Activated CD8-positive, alpha-beta memory T cell treated with anti-CD3 and anti-CD28 coated beads, Interleukin-2, amount 50 U/mL, for 48 hours (primary cell): ENCODE data around the gene MAP2K5.

Source experiments
- DNase-seq: peaks from one replicate; pipeline ENCODE4 v3.0.0-alpha.2; 2020

Gene MAP2K5

DNA sequence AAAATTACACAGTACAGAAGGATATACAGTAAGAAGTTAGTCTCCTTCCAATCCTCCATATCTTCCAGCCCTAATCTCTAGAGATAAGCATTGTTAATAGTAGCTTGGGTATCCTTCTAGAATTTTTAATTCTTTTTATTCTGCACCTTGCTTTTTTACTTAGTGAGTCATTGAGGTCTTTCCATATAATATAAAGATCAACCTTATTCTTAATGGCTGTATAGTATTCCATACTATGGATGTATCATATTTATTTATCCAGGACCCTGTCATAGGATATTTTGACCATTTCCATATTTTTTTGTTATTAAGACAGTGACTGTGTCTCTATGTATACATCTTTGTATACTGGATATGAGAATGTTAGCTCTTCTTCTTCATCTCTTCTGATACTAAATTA is 246.5 kb downstream of the MAP2K5 start:
- no peak for DNase-seq

DNA sequence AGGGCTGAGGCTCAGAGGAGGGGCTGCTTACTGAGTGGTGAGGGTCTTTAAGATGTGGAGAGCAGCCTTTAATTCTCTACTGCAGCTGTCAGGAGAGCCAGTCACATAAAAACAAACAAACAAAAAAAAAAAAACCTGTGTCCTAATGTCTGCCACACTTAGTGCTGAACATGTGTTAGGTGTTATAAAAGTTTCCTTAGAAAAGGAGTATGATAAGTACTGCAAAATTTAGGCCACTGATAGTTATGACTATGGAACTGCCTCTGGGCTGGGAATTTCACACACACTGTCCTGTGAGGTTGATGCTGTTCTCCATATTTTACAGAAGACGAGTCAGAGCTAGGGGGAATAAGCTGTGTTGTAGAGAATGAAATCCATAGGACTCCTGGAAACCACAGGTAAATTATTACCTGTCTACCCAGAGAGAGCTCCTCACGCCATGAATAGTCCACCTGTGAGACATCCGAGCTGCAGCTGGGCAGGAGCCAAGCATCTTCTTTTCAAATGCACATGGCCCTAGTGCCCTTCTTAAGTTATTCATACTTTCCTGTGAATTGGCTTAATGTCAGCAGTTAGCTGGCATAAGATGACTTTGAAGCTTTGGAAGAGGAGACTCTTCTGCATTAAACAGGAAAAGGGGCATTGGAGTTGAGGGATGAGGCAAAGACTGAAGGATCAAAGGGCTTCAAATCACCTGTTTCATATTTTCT is 248.3 kb downstream of the MAP2K5 start:
- DNase-seq: no peak

DNA sequence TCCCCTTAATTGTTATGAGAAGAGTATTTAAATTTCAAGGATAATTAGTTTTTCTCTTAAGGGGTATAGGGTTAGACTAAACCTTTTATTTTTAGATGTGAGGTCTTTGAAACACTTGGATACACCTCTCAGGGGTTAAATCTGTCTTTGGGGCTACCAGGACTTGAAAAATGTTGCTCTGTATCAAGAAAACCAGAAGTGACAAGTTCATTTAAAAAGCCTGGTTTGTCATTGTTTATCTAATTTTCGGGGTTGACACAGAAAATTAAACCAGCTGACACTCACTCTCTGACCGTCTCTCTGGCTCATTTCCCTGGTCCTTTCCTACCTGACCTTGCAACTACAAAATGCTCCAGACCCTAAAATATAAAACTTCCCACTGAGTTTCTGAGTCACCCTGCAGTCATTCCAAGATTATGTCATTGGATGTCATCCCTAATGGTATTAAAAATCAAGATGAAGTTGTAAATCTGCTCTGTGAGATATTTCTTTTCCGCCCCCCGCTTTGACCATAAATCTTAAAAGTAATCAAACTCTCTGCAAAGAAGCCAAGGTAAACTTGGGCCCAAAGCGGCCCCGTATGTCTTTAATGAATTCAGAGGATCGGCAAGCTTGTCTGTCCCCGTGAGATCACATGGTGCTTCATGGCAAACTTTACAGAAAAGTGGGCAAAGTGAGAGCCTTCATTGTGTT is 249.9 kb downstream of the MAP2K5 start:
- DNase-seq: no peak

DNA sequence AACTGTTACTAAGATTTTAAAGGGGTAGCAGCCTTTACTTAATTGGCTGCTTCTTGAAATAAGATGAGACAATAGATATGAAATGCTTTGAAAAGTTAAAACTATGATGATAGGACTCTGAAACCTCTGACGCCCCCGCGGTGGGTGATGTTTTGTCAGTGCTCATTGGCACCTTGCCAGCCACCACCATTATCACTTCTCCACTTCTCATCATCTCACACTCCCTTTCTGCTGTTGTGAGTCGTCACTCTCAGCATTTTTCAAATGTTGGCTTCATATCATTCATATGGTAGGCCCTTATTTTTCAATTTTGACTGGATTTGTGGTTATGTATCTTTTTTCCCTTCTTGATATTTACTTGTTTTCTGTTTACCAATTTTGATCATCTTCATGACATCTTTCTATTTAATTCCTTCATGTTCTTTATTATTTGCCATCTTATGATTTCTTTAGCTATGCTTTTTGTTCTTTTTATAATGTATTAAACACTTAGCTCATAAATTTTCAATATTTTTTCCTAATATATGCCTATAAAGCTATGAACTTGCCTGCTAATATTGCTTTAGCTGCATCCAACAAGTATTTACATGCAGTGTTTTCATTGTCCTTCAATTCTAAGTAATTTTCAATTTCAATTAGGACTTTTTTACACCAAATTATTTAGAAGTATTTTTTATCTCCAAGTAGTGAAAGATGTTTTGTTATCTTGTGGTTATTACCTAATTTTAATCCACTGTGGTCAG is 252.5 kb downstream of the MAP2K5 start:
- DNase-seq: peak; percentile 80

DNA sequence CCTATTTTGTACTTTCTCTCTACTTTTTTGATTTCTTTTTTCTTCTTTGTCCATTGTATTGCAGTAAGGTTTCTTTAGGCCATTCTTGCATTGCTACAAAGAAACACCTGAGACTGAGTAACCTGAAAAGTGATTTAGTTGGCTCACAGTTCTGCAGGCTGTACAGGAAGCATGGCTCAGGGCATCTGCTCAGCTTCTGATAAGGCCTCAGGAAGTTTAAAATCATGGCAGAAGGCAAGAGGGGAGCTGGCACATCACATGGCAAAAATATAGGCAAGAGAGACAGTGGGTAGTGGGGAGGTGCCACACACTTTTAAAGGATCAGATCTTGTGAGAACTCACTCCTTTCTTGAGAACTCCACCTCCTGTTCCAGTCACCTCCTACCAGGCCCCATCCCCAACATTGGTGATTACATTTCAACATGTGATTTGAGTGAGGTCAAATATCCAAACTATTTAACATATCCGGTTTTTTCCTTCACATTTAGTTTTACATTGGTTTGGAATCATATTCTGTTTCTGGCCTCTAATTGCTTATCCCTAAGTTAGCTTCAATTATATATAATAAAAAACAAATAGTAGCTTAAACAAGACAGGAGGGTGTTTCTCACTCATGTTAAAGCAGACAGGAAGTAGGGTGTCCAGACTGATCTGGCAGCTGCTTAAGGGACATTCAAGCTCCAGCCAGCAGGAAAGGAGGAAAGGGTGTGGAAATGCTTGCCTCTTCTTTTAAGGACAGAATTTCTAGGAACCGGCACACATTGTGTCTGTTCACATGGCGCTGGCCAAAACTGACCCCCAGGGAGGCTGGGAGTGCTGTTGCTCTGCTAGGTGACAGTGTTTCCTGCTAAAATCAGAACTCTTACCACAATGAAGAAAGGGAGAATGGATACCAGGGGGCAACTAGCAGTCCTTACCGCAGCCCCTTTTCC is 254.0 kb downstream of the MAP2K5 start:
- DNase-seq: no peak

DNA sequence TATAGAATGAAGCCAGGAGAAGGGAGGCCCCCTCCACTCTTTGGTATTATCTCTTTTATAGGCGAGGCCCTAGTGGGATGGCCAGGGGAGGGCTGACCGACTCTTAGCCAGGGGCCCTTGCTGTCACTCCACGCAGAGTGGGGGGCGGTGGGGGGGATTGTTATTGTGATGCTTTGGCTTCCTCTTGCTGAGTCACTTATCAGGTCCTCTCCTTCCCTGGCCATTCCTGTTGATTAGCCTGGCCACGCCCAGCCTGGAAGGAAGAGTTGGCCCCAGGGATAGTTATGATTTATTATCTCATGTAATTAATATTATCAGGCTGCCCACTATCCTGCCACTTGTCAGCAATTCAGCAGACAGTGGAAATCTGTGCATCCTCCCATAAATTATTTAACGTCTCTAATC is 257.3 kb downstream of the MAP2K5 start:
- DNase-seq: no peak

DNA sequence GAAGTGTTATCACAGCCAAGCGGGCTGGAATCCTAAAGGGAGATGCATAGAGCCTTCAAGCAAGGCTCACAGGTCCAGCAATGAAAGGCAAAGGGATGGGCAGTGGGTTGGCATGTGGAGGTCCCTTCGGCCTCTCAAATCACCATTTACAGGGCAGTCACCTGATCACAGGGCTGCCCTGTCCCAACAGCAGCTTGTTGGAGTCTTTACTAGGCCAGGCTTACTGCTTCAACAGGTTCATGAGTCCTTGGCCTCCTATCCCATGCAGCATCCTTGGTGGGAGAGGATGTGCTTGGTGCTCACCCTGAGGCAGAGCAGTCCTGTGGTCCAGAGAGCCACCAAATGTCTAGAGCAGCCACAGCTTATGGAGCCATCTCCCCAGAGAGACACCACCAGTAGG is 258.6 kb downstream of the MAP2K5 start:
- DNase-seq: no peak

DNA sequence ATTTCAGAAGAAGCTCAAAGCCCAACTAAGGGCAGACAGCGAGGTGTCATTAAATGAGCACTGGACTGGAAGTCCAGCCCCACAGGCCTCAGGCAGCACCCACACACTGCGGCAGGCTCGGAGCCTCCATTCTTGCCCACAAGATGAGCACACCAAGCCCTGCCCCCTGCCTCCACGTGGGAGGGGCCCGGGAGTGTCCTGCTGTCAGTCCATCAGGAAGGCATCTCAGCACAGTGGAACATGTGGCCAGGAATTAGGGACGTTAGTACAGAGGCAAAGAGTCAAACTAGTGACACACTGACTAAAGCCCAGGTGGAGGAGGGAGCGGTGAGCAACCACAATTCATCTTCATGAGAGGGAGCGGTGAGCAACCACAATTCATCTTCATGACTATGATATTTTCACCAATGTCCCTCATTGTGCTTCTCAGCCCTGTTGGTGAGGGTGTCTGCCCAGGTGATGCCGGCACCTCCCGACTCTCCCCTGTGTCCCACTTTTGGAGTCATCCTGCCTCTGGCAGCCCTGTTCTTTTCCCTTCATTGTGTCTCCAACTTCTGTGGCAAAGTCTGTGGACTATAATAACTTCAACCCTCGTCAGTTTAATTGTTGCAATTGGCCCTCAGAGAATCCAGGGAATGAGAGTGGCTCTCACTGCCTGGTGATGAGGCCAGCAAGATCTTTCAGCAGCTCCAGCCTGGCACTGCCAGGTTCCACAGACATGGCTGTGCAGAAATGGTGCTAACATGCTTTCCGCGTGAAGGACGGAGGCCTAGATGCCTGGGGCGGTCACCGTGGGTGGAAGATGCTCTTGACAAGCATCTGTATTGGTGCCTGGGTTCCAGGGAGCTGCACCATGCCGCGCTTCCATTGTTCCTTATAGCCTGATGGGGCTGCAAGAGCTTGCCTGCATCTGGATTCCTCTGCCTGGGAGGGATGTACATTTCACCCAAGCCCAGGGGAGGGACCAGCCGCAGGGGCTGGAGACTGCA is 259.7 kb downstream of the MAP2K5 start:
- no peak for DNase-seq

DNA sequence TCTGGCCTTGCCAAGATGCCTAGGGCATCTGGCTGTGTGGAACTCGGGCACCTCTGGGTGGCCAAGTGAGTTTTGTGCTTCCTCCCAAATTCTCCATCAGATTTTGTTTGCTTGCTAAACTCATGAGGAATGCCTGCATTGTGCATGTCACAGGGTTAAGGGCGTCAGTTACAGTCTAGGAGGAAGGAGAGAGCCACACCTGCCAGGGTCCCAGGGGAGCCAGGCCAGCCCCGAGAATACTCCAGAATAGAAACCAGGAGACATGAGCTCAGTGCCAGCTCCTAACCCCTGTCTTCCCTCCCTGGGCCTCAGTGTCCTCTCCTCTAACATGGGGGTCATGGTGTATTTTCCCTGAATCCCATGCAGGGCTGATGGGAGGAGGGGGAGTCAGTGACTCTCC is 260.8 kb downstream of the MAP2K5 start:
- DNase-seq: no peak

DNA sequence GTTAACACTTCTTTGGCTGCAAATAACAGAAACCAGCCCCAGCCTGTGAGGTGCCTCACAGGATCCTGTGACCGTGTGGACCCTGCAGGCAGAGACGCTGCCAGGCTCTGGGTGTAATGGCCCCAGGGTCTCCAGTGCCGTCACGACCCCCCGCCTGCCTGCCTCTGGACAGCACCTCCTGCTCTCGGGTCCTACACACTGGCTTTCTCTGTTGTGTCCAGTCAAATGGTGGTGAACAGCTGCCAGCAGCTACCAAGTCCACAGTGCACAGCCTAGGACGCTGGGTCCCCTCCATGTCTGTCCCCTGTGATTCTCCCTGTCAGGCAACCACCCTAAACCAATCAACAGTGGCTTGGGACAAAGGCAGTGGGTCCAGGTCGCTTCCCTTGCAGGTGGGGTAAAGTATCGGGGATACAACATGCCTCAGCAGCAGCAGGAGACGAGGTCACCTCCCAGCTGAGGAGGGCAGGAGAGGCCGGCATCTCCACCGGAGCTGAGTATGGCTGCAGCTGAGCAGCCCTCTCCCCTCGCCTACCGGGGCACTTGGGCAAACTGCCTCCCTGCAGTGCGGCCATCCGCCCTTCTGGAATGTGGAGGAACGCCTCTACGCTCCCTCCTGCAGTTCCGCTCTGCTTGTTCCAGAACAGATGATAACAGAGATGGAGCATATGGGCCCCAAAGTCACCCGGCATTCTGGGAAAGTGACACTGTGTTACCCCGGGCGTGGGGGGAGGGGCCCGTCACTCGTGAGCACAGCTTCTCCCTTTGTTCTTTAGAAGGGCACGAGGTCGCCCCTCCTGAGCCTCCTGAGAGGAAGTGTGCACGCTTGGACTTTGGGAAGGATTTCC is 261.7 kb downstream of the MAP2K5 start:
- no peak for DNase-seq

DNA sequence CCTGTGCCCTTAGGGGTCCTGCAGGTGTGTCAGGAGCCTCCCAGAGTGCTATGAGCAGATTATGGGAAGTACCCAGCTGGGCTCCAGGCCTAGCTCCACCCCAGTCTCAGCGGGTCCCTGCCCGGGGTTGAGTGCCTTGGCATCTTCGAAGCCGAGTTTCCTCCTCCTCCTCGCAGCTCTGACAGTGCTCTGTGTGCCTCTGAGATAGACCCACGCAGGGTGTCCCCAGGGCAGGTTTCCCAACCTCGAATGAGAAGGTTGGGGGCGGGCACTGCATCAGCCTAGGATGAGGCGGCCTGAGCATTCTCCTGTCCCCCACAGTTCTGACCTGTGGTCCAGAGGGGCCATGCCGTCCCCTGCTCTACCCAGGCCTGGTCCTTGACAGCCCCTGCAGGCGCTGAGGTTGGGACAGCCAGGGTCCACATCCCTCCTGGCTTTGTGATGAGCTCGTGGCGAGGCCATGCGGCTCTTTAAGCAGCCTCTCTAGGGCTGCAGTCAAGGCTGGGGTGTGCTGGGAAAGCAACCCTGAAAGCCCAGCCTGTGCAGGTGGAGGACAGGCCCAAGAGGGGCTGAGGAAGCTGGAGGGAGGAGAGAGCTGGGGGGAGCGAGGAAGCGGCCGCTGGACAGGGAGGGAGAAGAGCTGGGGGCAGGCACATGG is 262.6 kb downstream of the MAP2K5 start:
- no peak for DNase-seq

DNA sequence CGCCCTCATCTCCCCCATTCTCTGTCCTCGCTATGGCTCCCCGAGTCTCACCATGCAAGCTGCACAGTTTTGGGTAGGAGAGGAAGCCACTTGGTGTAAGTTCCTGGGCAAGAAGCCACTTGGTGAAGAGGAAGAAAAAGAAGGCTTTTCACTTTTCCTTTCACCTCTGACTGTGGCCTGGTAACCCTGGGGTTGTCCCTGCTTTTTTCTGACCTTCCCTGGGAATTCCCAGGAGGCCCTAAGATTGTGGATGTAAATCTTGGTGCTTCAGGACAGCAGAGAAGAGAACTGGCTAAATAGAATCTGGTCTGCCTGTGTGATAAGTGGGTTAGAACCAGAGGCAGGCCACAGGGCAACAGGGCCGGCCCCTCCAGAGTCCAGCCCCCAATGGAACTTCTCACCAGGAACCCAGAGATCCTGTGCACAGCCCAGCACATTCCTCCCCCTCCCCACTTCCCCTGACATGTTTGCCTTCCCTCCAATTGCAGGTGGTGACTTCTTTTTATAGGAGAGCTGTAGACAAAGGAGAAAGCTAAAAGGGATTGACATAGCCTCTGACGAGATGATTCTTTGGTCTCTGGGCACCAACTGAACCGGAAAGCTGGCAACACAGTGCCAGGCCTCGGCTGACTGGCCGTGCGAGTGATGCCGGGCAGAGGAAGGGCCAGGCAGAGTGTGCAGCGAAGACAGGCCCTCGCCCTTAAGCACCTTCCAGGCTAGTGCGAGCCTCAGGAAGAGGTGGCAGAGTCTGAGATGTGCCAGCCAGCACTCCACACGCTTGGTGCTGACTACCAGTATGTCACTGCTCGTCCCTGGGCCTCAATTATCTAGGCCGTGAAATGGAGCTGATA is 263.4 kb downstream of the MAP2K5 start:
- no peak for DNase-seq

DNA sequence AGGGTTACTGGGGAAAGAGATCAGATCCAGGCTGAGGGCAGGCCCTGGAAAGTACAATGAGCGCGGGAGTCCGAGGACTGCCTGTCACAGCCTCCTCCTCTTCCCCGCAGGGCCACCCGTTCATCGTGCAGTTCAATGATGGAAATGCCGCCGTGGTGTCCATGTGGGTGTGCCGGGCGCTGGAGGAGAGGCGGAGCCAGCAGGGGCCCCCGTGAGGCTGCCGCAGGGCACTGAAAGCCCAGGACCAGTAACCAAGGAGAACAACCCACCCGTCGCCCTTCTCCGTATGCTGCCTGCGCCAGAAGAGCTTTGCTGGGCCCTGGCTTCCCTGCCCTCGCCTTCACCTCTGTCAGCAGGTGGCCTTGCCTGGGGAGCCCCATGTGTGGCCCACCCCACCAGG is 264.0 kb downstream of the MAP2K5 start:
- DNase-seq: no peak

DNA sequence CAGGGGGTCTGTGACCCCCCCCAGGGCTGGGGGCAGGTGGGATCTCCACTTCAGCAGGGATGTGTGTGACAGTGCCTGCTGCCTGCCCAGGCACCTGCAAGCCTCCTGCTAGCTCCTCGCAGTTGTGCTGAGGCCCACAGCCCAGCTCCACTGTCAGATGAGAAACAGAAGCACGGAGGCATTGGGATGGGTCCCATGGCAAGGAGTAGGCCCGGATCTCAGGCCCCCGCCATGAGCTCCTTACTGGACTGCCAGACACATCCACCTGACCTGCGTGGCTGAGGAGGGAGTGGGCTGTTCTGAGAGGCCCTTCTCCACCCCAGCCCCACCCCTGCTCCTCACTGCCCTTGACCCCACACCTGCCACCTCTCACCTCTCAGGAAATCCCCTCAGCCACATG is 264.6 kb downstream of the MAP2K5 start:
- peak; percentile 18 for DNase-seq

DNA sequence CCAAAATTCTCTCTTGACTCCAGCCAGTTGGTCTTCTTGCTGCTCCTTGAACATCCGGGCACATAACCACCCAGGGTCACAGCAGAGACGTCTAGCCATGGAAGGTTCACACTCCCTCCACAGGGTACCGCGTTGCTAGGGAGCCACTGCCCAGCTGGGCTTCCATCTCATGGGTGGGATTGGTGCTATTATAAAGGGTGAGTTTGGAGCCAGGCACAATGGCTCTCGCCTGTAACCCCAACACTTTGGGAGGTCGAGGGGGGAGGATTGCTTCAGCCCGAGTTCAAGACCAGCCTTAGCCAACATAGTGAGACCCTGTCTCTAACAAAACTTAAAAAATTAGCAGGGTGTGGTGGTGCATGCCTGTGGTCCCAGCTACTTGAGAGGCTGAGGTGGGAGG is 265.3 kb downstream of the MAP2K5 start:
- no peak for DNase-seq

DNA sequence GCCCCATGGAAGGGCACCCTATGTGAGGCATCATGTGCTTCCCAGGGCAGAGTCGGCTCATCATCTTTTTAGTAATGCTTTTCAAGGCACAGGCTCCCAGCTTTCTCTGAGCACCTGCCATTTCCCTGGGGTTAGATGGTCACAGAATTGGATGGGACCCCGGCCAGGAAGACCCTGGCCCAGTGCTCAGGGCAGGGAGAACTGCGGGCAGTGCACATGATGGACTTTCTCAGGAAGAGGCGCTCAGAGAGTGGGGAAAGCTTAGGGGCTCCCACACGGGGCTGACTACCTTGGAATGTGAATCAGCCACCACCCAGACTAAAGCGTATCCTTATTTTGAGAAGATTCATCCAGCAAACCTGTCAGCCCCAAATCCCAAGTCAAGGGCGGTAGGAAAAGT is 266.3 kb downstream of the MAP2K5 start:
- DNase-seq: no peak

DNA sequence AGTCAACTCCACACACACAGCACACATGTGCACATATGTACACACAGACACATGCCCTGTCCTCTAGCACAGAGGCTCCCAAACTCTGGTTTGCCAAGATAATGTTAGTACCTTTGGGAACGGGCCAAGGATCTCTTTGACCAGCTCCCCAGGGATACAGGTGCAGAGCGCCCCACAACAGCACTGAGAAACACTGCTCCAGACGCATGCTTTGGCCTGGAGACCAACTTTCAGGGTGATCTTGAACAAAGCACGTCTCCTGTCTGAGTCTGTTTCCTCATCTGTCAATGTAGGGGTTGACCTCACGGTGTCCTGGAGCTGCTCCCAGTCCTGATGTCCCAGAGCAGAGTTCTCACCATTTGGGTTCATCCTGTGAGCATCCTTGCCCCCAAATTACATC is 266.9 kb downstream of the MAP2K5 start:
- peak; percentile 37 for DNase-seq

DNA sequence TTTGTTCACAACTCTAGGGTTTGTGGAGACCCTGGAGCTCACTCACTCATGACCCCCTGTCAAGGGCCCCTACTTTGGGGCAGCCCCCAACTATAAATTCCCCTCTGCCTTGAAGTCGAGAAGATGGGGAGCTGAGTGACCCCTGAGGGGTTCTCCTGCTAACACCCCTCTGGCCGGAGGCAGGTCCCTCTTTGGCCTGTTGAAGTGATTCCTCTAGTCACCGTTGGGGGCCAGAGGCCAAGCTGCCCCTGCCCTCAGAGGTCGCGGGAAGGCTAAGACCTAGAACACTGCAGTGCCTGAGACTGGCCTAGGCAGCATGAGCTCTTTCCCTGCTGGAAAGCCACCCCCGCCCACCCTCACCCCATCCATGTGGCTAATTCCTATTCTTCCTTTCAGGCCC is 267.4 kb downstream of the MAP2K5 start:
- peak; percentile 33 for DNase-seq

DNA sequence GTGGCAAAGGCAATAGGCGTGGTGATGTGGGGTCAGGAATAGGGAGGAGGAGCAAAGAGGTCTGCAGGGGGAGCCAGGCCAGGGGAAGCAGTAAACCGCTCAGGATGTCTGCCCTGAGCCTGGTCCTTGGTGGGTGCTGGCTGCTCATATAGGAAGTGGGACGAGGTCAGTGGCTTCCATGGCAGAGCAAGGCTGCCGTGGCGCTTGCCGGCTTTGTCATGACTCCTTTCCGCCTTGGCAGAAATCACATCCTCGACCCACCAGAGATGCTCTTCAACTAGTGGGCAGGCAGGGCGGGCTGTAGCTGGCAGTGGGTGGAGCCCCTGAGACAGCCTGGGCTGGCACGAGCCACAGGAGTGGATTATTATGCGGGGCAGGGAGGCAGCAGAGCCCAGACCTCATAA is 269.7 kb downstream of the MAP2K5 start:
- DNase-seq: no peak
